ENCODE measurements around the gene ECI2. TPM values are rescaled to one million over a fixed set of nuclear protein-coding genes. Genes with fewer than 3 reads are reported as not detected.
"Not testable (repeated sequence)": the region's sequence is repeated elsewhere in the genome, so short reads cannot be mapped to it uniquely, and the experiment has no call there.

ECI2 gene
- polyA plus RNA-seq, 3 donors from 2014 or later, result 37.0 to 61.3 (median 43.3) TPM

DNA sequence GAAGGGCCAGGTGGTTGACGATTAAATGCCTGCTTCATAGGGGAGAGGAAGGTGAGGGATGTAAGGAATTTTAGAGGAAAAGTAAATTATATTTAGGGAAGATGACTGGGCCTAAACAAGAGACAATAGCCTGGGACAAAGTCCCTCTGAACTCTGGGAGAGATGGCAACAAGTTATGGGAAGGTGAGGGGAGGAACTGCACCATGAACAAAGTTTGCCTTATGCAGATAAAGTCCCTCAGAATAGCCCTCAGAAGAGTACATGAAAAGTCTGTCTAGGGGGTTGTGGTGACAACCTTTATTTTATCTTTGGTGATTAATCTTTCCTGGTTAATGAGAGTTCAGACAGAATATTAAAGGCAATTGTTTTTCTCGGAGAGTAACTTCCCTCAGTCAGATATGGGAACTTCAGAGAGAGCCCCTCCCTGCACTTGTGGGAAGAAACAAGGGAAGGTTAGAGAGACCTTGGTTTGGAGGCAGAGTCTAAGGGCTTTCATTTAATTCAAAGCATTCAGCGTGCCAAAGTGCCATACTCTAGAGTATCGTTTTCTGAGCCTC, 29.3 kb downstream of the ECI2 start:
- peaks cover 0 to 3% (median 2%) of the 10 kb centered on the region in 3 donors for H3K27me3 Mint-ChIP-seq (ENCODE audit: low read depth in 3 of 3)
- no peaks in the 10 kb centered on the region for H3K36me3 Mint-ChIP-seq
- H3K9me3 Mint-ChIP-seq, result no peaks in the 10 kb centered on the region
- H3K27ac Mint-ChIP-seq, result no peak overlapping the region
- no peak for DNase-seq
- H3K4me1 Mint-ChIP-seq, result no peaks in the 10 kb centered on the region
- H3K4me3 Mint-ChIP-seq, result no peak overlapping the region

- no peak for DNase-seq
- no peaks in the 10 kb centered on the region for H3K4me1 Mint-ChIP-seq
- peaks cover 0 to 3% (median 0%) of the 10 kb centered on the region in 6 donors for H3K9me3 Mint-ChIP-seq
- H3K27me3 Mint-ChIP-seq (ENCODE audit: low read depth in 3 of 3), result peaks cover 0 to 3% (median 2%) of the 10 kb centered on the region in 3 donors
- H3K27ac Mint-ChIP-seq, result no peak overlapping the region
- no peak overlapping the region for H3K4me3 Mint-ChIP-seq
- H3K36me3 Mint-ChIP-seq, result no peaks in the 10 kb centered on the region
Observed at GRCh38 chr6:4103929-4104328, 31.4 kb downstream of the ECI2 start.

- Mint-ChIP-seq H3K27ac (no peak overlapping the region), H3K4me3 (no peak overlapping the region), H3K4me1 (no peaks in the 10 kb centered on the region), H3K27me3 (ENCODE audit: low read depth in 3 of 3) (peaks cover 0 to 3% (median 2%) of the 10 kb centered on the region in 3 donors), H3K9me3 (peaks cover 0 to 3% (median 0%) of the 10 kb centered on the region in 6 donors), H3K36me3 (no peaks in the 10 kb centered on the region)
- no peak for DNase-seq
Observed at GRCh38 chr6:4102687-4103244, 32.6 kb downstream of the ECI2 start.

- DNase-seq, result no peak
- no peaks in the 10 kb centered on the region for H3K36me3 Mint-ChIP-seq
- no peaks in the 10 kb centered on the region for H3K4me1 Mint-ChIP-seq
- H3K9me3 Mint-ChIP-seq, result peaks cover 0 to 3% (median 0%) of the 10 kb centered on the region in 6 donors
- peaks cover 0 to 3% (median 2%) of the 10 kb centered on the region in 3 donors for H3K27me3 Mint-ChIP-seq (ENCODE audit: low read depth in 3 of 3)
- no peak overlapping the region for H3K27ac Mint-ChIP-seq
- no peak overlapping the region for H3K4me3 Mint-ChIP-seq
Observed at GRCh38 chr6:4101298-4101697, 34.1 kb downstream of the ECI2 start.

DNA sequence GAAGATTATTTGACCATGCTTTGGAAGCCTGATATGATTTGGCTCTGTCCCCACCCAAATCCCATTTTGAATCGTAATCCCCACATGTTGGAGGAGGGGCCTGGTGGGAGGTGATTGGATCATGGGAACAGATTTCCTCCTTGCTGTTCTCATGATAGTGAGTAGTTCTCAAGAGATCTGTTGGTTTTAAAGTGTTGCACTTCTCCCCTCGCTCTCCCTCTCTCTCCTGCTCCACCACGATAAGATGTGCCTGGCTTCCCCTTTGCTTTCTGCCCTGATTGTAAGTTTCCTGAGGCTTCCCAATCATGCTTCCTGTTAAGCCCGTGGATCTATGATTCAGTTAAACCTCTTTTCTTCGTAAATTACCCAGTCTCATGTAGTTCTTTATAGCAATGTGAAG, 34.7 kb downstream of the ECI2 start:
- H3K9me3 Mint-ChIP-seq, result peaks cover 0 to 3% (median 0%) of the 10 kb centered on the region in 6 donors
- H3K4me1 Mint-ChIP-seq, result no peaks in the 10 kb centered on the region
- no peak for DNase-seq
- H3K27ac Mint-ChIP-seq, result no peak overlapping the region
- no peaks in the 10 kb centered on the region for H3K36me3 Mint-ChIP-seq
- H3K4me3 Mint-ChIP-seq, result no peak overlapping the region
- peaks cover 0 to 3% (median 0%) of the 10 kb centered on the region in 3 donors for H3K27me3 Mint-ChIP-seq (ENCODE audit: low read depth in 3 of 3)

DNA sequence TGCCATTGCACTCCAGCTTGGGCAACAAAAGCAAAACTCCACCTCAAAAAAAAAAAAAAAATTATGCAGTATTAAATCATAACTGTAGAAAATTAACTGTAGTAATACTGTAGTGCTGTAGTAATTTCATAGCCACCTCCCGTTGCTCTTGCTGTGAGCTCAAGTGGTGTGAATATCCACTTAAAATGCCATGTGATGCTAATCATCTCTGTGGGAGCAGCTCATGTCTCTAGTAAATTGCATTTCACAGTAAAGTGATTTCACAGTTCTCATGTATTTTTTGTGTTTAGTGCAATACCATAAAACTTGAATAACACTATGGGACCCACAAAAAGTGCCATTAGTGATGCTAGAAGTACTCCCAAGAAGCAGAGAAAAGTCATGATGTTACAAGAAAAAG, 42.1 kb downstream of the ECI2 start:
- H3K27ac Mint-ChIP-seq, result no peak overlapping the region
- H3K4me1 Mint-ChIP-seq, result no peaks in the 10 kb centered on the region
- H3K4me3 Mint-ChIP-seq, result no peak overlapping the region
- DNase-seq, result no peak
- H3K9me3 Mint-ChIP-seq, result no peaks in the 10 kb centered on the region
- H3K36me3 Mint-ChIP-seq, result no peaks in the 10 kb centered on the region
- peaks cover 0 to 2% (median 0%) of the 10 kb centered on the region in 3 donors for H3K27me3 Mint-ChIP-seq (ENCODE audit: low read depth in 3 of 3)

DNA sequence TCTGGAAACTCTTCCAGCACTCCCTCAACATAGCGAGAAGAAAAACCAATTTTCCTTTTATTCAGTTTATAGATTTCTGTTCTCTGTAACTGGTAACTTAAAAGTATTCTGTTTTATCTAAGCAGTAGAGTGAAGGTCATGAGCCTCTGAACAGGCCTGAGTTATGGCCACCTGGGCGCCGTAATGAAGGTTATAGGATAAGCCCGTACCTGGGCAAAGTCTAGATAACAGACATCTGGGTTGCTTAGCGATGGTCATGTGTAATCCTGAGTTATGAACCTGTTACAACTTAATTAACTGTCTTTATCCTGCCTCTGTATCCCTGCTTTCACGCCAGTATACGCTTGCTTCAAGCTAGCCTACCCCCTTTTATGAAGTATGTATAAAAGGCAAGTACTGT, 43.4 kb downstream of the ECI2 start:
- no peaks in the 10 kb centered on the region for H3K36me3 Mint-ChIP-seq
- no peak overlapping the region for H3K27ac Mint-ChIP-seq
- no peaks in the 10 kb centered on the region for H3K9me3 Mint-ChIP-seq
- H3K4me3 Mint-ChIP-seq, result no peak overlapping the region
- no peak for DNase-seq
- peaks cover 0 to 2% (median 0%) of the 10 kb centered on the region in 3 donors for H3K27me3 Mint-ChIP-seq (ENCODE audit: low read depth in 3 of 3)
- H3K4me1 Mint-ChIP-seq, result no peaks in the 10 kb centered on the region

GRCh38 chr6:4090043-4090442, 45.3 kb downstream of the ECI2 start:
- H3K27ac Mint-ChIP-seq; H3K4me3 Mint-ChIP-seq; DNase-seq; H3K9me3 Mint-ChIP-seq; H3K4me1 Mint-ChIP-seq; H3K36me3 Mint-ChIP-seq; H3K27me3 Mint-ChIP-seq (ENCODE audit: low read depth in 3 of 3): not testable (repeated sequence)

DNA sequence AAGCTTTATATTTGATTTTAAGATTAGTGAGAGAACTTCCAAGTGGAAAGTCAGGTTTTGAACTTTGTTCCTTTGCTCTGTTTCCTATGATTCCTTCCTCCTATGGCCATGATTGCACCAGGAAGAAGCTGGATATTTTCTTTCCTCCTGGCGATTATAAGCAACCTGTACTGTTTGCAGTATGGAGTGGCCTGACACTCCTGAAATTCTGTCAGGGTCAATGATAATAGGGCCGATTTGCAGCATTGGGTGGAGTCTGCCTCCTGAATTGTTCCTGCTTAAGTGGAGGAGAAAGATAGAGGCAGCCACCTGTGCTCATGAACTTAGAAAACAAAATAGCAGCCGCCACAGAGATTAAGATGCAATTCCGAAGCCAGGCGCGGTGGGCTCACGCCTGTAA, 46.7 kb downstream of the ECI2 start:
- Mint-ChIP-seq H3K4me1 (no peaks in the 10 kb centered on the region), H3K4me3 (no peak overlapping the region), H3K27ac (no peak overlapping the region), H3K9me3 (no peaks in the 10 kb centered on the region), H3K27me3 (ENCODE audit: low read depth in 3 of 3) (peaks cover 0 to 3% (median 0%) of the 10 kb centered on the region in 3 donors), H3K36me3 (no peaks in the 10 kb centered on the region)
- no peak for DNase-seq

- no peaks in the 10 kb centered on the region for H3K36me3 Mint-ChIP-seq
- H3K4me1 Mint-ChIP-seq, result no peaks in the 10 kb centered on the region
- no peak overlapping the region for H3K27ac Mint-ChIP-seq
- DNase-seq, result no peak
- H3K9me3 Mint-ChIP-seq, result no peaks in the 10 kb centered on the region
- no peak overlapping the region for H3K4me3 Mint-ChIP-seq
- peaks cover 0 to 3% (median 2%) of the 10 kb centered on the region in 3 donors for H3K27me3 Mint-ChIP-seq (ENCODE audit: low read depth in 3 of 3)
Observed at GRCh38 chr6:4085332-4085700, 50.1 kb downstream of the ECI2 start.

DNA sequence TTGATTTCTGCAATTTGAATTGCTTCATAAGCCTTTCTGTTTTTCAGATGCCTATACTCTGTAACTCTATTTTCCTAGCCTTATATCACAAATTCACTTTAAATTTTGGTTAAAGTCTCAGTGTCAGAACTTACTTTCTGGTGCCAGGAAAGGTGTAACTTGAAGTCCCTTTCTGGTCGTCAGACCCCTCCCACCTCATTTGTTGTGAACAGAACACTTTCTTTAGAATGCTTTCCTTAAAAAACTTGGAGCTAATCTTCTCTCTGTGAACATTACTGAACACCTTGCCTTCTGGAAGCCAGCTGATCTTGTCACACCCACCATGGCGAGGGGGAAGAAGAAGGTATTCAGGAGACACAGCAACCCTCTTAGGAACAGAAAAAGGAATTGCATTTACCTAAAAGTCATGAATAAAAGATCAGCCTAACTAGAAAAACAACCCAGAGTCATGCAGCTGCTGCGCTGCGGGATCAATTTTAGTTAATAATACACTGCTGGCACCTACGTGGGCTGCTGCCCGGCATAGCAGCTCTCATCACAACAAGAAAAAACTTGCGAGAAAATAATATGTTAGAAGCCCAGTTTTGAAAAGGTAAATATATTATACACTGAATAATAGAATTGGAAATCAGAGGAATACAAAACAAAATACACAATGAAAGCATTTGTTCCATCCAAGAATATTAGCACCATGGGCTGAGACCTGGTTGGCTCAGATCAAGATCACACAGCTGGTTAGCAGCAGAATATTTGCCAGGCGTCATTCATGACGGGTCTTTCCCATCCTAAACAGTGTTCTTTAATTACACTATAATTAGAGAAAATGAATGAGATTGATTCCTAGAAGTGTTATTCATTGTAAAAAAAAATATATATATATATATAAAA, 50.7 kb downstream of the ECI2 start:
- no peak for DNase-seq
- Mint-ChIP-seq H3K4me1 (no peaks in the 10 kb centered on the region), H3K36me3 (peaks cover 0 to under 1% (median 0%) of the 10 kb centered on the region in 3 donors), H3K27me3 (ENCODE audit: low read depth in 3 of 3) (peaks cover 0 to 6% (median 2%) of the 10 kb centered on the region in 3 donors), H3K27ac (no peak overlapping the region), H3K4me3 (no peak overlapping the region), H3K9me3 (no peaks in the 10 kb centered on the region)

DNA sequence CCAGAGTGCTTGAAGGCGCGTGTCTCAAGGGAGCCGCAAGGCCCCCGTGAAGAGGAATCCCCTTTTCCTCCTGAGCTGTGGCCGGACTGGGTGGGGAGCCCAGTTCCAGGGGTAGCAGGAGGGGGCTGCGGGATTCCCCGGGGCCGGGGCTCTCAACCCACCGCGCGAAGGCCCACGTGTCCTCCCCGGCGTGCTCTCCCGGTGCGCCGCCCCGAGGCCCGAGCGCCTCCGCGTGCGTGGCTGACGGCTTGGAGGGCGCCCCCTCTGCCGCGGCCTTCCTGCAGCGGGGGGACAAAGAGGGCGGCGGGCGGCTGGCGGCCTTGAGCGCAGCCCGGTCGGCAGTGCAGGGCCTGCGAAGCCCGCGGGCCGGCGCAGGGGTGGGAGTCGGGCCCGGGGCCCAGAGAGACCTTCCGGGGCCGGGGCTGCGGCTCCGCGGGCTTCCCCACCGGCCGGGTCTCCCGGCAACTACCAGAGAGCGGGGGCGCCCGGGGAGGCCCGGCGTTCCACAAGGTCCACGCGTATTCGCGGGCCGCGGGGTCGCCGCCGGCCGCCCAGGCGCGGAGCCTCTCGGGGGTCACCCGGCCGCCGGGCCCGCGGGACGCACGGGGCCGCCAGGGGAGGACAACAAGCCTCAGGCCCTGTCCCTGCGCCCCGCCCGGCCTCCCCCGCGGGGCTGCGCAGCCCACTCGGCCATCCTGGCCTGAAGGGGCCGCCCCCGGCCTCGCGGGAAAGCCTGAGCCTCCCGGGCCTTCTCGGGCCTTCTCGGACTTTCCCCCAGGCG, 56.5 kb downstream of the ECI2 start, which contains the start of gene FAM217A:
TSS of gene FAM217A (minus strand) at position 447 of the 781 bp plus-strand sequence. CDS start 1,723 bp downstream, outside the sequence.
- Mint-ChIP-seq H3K36me3 (peaks cover 0 to 4% (median 3%) of the 10 kb centered on the region in 3 donors), H3K4me1 (no peaks in the 10 kb centered on the region), H3K27ac (no peak within 1 kb of the TSS), H3K27me3 (ENCODE audit: low read depth in 3 of 3) (peaks cover 7 to 11% (median 7%) of the 10 kb centered on the region in 3 donors), H3K9me3 (no peaks in the 10 kb centered on the region), H3K4me3 (no peak within 1 kb of the TSS)
- no peak for DNase-seq

- H3K36me3 Mint-ChIP-seq, result peaks cover 0 to 4% (median 2%) of the 10 kb centered on the region in 3 donors
- no peak for DNase-seq
- no peaks in the 10 kb centered on the region for H3K9me3 Mint-ChIP-seq
- no peak overlapping the region for H3K4me3 Mint-ChIP-seq
- H3K27ac Mint-ChIP-seq, result no peak overlapping the region
- no peaks in the 10 kb centered on the region for H3K4me1 Mint-ChIP-seq
- peaks cover 3 to 9% (median 7%) of the 10 kb centered on the region in 3 donors for H3K27me3 Mint-ChIP-seq (ENCODE audit: low read depth in 3 of 3)
Observed at GRCh38 chr6:4074478-4075235, 60.7 kb downstream of the ECI2 start.
